Measurements from ENCODE around the gene CYB5R4.
"Not testable (repeated sequence)": the region's sequence is repeated elsewhere in the genome, so short reads cannot be mapped to it uniquely, and the experiment has no call there.

The CYB5R4 gene

GRCh38 chr6:83914953-83915352 is 55.5 kb downstream of the CYB5R4 start:
- no peak for DNase-seq

GRCh38 chr6:83917001-83917400 is 57.5 kb downstream of the CYB5R4 start:
- DNase-seq, result no peak

- no peak for DNase-seq
Measured at GRCh38 chr6:83920017-83920416, 60.5 kb downstream of the CYB5R4 start.

- DNase-seq, result no peak
Measured at GRCh38 chr6:83921315-83921714, 61.8 kb downstream of the CYB5R4 start.

- no peak for DNase-seq
Measured at GRCh38 chr6:83927470-83927869, 68.0 kb downstream of the CYB5R4 start.

- no peak for DNase-seq
Measured at GRCh38 chr6:83928286-83928685, 68.8 kb downstream of the CYB5R4 start.

GRCh38 chr6:83946201-83946833 is 86.8 kb downstream of the CYB5R4 start:
- not testable (repeated sequence) for DNase-seq

- DNase-seq, result not testable (repeated sequence)
Measured at GRCh38 chr6:83947983-83948382, 88.5 kb downstream of the CYB5R4 start.

- no peak for DNase-seq
Measured at GRCh38 chr6:83948851-83949250, 89.4 kb downstream of the CYB5R4 start.

- not testable (repeated sequence) for DNase-seq
Measured at GRCh38 chr6:83951423-83951822, 91.9 kb downstream of the CYB5R4 start.

GRCh38 chr6:83952830-83953229 is 93.3 kb downstream of the CYB5R4 start:
- DNase-seq, result no peak

GRCh38 chr6:83954371-83954770 is 94.9 kb downstream of the CYB5R4 start:
- DNase-seq, result no peak

GRCh38 chr6:83958241-83958685 is 98.8 kb downstream of the CYB5R4 start:
- DNase-seq, result no peak

GRCh38 chr6:83960664-83961063 is 101.2 kb downstream of the CYB5R4 start:
- DNase-seq, result no peak

- DNase-seq, result no peak
Measured at GRCh38 chr6:83962582-83962981, 103.1 kb downstream of the CYB5R4 start.

- no peak for DNase-seq
Measured at GRCh38 chr6:83966539-83966938, 107.0 kb downstream of the CYB5R4 start.

- DNase-seq, result no peak
Measured at GRCh38 chr6:83970582-83970981, 111.1 kb downstream of the CYB5R4 start.

- no peak for DNase-seq
Measured at GRCh38 chr6:83974409-83975050, 115.0 kb downstream of the CYB5R4 start.

- no peak for DNase-seq
Measured at GRCh38 chr6:83976037-83976755, 116.7 kb downstream of the CYB5R4 start.

GRCh38 chr6:83976871-83977270 is 117.4 kb downstream of the CYB5R4 start:
- no peak for DNase-seq

GRCh38 chr6:83978324-83978734 is 118.8 kb downstream of the CYB5R4 start:
- DNase-seq, result no peak

GRCh38 chr6:83978997-83979396 is 119.5 kb downstream of the CYB5R4 start:
- DNase-seq, result no peak

GRCh38 chr6:83984411-83984810 is 124.9 kb downstream of the CYB5R4 start:
- DNase-seq, result no peak

- DNase-seq, result no peak
Measured at GRCh38 chr6:83985308-83985713, 125.8 kb downstream of the CYB5R4 start.

Data from NCI-H2171 (cell line).